NT2/D1 (cell line): ENCODE results near the gene MARS1.

ENCODE experiments used
- SUZ12 ChIP-seq: IDR thresholded peaks from 2 replicates; pipeline ENCODE4 v1.6.1; 2011; ENCODE audit not compliant: insufficient read length, insufficient read depth; ENCODE audit errors: extremely low read depth
- YY1 ChIP-seq: IDR thresholded peaks from 2 replicates; pipeline ENCODE4 v1.6.1; 2011; ENCODE audit not compliant: insufficient read length, insufficient read depth
- ZNF274 ChIP-seq: IDR thresholded peaks from 2 replicates; pipeline ENCODE4 v1.6.1; 2011; ENCODE audit warnings: mild to moderate bottlenecking, low read depth, low read length

GRCh38 chr12:57454213-57454565, 33.7 kb upstream of the MARS1 start:
- TF ChIP-seq YY1 = no peak
- TF ChIP-seq ZNF274 = no peak
- no peak for TF ChIP-seq SUZ12
